ENCODE data around the gene ENPP4. TPM values are rescaled to one million over a fixed set of nuclear protein-coding genes. Genes with fewer than 3 reads are reported as not detected.
"Not testable (repeated sequence)": the region's sequence is repeated elsewhere in the genome, so short reads cannot be mapped to it uniquely, and the experiment has no call there.

The ENPP4 gene
- total RNA-seq, 4 donors from 2014 or later = 2.2 to 11.0 (median 5.4) TPM

GRCh38 chr6:46144270-46144669 is 14.5 kb downstream of the ENPP4 start:
- Histone ChIP-seq H3K4me1 (no peaks in the 10 kb centered on the region), H3K9me3 (no peaks in the 10 kb centered on the region), H3K4me3 (no peak overlapping the region), H3K36me3 (no peaks in the 10 kb centered on the region), H3K27ac (no peak overlapping the region), H3K27me3 (no peaks in the 10 kb centered on the region)
- TF ChIP-seq EP300 (IDR thresholded peaks at IDR 0.05) (no peak), POLR2A (IDR thresholded peaks at IDR 0.05) (no peak), CTCF (IDR thresholded peaks at IDR 0.05) (no peak), POLR2AphosphoS5 (IDR thresholded peaks at IDR 0.05) (no peak)
- no peak for DNase-seq (ENCODE audit: low spot score in 2 of 2)
- WGBS = 87% methylated on average over 1 of the region's 1 CpG

- WGBS = 84% methylated on average over 3 of the region's 3 CpGs
- H3K4me3 ChIP-seq; H3K27me3 ChIP-seq; H3K4me1 ChIP-seq; H3K27ac ChIP-seq; DNase-seq (ENCODE audit: low spot score in 2 of 2); H3K9me3 ChIP-seq; H3K36me3 ChIP-seq: not testable (repeated sequence)
These were observed 19.3 kb downstream of the ENPP4 start for GRCh38 chr6:46149066-46149465.

GRCh38 chr6:46156701-46157100 is 26.9 kb downstream of the ENPP4 start:
- no peak overlapping the region for H3K4me3 ChIP-seq
- no peaks in the 10 kb centered on the region for H3K9me3 ChIP-seq
- H3K27me3 ChIP-seq = no peaks in the 10 kb centered on the region
- DNase-seq (ENCODE audit: low spot score in 2 of 2) = no peak
- no peaks in the 10 kb centered on the region for H3K4me1 ChIP-seq
- no peaks in the 10 kb centered on the region for H3K36me3 ChIP-seq
- TF ChIP-seq POLR2AphosphoS5 (IDR thresholded peaks at IDR 0.05) (no peak), EP300 (IDR thresholded peaks at IDR 0.05) (no peak), CTCF (IDR thresholded peaks at IDR 0.05) (no peak), POLR2A (IDR thresholded peaks at IDR 0.05) (no peak)
- H3K27ac ChIP-seq = no peak overlapping the region

- no peak for DNase-seq (ENCODE audit: low spot score in 2 of 2)
- no peaks in the 10 kb centered on the region for H3K9me3 ChIP-seq
These were observed 29.4 kb downstream of the ENPP4 start for GRCh38 chr6:46159229-46159628.

GRCh38 chr6:46160102-46160501 is 30.3 kb downstream of the ENPP4 start:
- no peak overlapping the region for H3K27ac ChIP-seq
- TF ChIP-seq EP300 (IDR thresholded peaks at IDR 0.05) = no peak
- no peak for TF ChIP-seq CTCF (IDR thresholded peaks at IDR 0.05)
- no peak for TF ChIP-seq POLR2AphosphoS5 (IDR thresholded peaks at IDR 0.05)
- TF ChIP-seq POLR2A (IDR thresholded peaks at IDR 0.05) = no peak
- H3K4me1 ChIP-seq = no peaks in the 10 kb centered on the region
- no peaks in the 10 kb centered on the region for H3K36me3 ChIP-seq
- 69% methylated on average over 5 of the region's 5 CpGs for WGBS
- H3K4me3 ChIP-seq = no peak overlapping the region
- no peaks in the 10 kb centered on the region for H3K27me3 ChIP-seq
- H3K9me3 ChIP-seq = no peaks in the 10 kb centered on the region
- no peak for DNase-seq (ENCODE audit: low spot score in 2 of 2)

More at GRCh38 chr6:46159229-46159628, 29.4 kb downstream of the ENPP4 start:
- TF ChIP-seq EP300 (IDR thresholded peaks at IDR 0.05) (no peak), POLR2A (IDR thresholded peaks at IDR 0.05) (no peak), POLR2AphosphoS5 (IDR thresholded peaks at IDR 0.05) (no peak), CTCF (IDR thresholded peaks at IDR 0.05) (no peak)
- no peaks in the 10 kb centered on the region for H3K36me3 ChIP-seq
- no peaks in the 10 kb centered on the region for H3K4me1 ChIP-seq
- no peak overlapping the region for H3K27ac ChIP-seq
- no peaks in the 10 kb centered on the region for H3K27me3 ChIP-seq
- no peak overlapping the region for H3K4me3 ChIP-seq
